GM12873 (cell line): ENCODE results near the gene VPS35L.

ENCODE experiments used
- TF ChIP-seq, protein P1 (sequence below): IDR thresholded peaks from 2 replicates; pipeline ENCODE4 v1.5.1; 2012; ENCODE audit warnings: low read depth, mild to moderate bottlenecking, moderate library complexity, low read length, control low read depth; ENCODE audit not compliant: insufficient read depth; ENCODE audit errors: missing control alignments

Gene VPS35L

DNA sequence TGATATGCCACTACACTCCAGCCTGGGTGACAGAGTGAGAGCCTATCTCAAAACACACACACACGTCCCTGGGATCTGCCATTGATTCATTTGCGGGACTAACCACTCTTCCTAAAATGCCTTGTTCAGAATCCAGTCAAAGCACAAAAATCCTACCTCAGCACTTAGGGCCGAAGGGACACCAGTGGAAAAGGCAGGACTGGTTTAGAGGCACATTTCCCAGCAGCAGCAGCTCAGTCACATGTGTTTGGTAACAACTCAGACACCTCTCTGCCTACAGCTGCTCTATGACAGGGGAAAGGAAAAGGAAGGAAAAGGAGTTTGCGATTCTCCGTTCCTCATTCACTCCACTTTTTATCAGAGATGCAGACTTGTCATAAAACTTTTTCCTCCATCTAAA is 150.3 kb downstream of the VPS35L start:
- TF ChIP-seq, protein P1, sequence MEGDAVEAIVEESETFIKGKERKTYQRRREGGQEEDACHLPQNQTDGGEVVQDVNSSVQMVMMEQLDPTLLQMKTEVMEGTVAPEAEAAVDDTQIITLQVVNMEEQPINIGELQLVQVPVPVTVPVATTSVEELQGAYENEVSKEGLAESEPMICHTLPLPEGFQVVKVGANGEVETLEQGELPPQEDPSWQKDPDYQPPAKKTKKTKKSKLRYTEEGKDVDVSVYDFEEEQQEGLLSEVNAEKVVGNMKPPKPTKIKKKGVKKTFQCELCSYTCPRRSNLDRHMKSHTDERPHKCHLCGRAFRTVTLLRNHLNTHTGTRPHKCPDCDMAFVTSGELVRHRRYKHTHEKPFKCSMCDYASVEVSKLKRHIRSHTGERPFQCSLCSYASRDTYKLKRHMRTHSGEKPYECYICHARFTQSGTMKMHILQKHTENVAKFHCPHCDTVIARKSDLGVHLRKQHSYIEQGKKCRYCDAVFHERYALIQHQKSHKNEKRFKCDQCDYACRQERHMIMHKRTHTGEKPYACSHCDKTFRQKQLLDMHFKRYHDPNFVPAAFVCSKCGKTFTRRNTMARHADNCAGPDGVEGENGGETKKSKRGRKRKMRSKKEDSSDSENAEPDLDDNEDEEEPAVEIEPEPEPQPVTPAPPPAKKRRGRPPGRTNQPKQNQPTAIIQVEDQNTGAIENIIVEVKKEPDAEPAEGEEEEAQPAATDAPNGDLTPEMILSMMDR = no peak

DNA sequence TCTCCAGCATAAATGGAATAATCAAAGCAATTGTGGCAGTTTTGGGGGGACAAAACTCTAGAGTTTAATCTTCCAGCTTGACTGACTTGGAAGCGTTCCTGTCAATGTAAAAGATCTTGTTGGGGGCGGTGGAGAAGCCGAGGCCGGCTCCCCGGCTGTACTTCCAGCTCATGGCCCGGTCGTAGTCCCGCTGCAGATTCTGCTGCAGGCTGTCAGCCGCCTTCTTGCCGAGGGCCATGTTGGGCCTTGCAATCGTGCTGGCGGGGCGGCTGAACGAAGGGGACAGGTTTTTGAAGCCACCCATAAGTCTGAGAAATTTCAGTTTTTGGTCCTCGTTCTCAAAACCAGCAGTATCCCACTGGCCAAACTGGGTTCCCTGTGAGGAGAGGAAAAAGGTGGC is 151.3 kb downstream of the VPS35L start:
- TF ChIP-seq, protein P1 = no peak

DNA sequence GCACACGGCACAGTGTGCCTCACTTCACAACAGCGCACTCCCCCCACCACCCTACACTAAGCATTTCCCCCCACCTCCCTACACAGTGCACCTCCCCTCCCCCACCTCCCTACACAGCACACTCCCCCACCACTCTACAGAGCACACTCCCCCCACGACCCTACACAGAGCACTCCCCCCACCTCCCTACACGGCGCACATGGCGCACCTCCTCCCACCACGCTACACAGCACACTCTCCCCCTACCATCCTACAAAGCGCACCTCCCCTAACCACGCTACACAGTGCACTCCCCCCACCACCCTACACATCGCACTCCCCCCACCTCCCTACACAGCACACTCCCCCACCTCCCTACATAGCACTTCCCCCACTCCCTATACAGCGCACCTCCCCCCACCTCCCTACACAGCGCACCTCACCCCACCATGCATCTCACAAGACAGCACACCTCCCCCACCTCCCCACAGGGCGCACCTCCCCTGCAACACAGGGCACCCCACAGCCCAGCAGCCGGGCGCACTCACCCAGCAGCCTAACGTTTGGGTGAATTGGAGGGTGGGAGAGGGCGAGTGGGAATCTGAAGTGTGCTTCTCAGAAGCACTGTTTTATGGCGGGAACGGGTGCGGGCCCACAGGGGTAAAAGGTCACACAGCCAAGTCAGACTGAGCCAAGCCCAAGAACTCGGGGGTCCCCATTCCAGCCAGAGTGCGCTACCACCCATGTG is 152.2 kb downstream of the VPS35L start:
- TF ChIP-seq, protein P1 = no peak

DNA sequence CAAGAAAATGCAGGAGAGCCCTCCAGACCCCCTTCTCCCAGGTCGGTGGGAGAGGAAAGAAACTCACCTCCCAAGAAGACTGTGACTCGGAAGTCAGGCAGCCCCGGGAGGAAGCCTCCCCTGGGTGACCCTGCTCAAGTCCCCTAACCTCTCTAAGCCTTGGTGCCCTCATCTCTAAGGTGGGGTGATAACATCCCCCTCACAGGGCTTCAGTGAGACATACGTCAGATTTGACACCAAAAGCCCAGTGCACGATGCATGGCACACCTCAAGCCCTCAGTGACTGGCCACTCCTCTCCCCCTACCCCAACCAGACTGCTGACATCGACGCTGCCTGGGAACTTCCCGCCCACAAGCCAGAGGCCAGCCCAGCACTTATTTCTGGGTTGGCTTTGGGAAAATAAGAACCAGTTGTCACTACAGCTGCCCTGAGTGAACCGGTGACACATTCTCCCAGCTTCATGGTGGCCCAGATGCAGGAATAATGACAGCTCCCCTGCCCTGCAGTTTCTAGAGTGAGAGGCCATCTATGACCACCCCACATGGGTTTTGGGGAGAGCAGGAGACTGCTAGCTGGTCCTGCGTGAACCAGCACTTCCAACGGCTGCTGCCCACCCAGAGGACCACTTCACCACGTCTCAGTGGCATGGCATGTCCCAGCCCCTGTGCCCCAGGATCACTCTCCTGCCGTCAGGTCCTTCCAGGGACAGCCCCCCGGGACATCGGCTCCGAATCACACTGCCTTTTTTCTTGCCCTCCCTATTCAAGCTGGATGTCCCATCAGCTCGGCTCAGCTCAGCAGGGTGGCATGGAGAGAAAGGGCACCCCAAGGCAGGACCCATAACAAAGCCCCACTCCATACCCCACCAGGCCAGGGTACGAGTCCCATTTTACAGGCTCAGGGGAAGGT is 153.0 kb downstream of the VPS35L start:
- TF ChIP-seq, protein P1 = no peak

DNA sequence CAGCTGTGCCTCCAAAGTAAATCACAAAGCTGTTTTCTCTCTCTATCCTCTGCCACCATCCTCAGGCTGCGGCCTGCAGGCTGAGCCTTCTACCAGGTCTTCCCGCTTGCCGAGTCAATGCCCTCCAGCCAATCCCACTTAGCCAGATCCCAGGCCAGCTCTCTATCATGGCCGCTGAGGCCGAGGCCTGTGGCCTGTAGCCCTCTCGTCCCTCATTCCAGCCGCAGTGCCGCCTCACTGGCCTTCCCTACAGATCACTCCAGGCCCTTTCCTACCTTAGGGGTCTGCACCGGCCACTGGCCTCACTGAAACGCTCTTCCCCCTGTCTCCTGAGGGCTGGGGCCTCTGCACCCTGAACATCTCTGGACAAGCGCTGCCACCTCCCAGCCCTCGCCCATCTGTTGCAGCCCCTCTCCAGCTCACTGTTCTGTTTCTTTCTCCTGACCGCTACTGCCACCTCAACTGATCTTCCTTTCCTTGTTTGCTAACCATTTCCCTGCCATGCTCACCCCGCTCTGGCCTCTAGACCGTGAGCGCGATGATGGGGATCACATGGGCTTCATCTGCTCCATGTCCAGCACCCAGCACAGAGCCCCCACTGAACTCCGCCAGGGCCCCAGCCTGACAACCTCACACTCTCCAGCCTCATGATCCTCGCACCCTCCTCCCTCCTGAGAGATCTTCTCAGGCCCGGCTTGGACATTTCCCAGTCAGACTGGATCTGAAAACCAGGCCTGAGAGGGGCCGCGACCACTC is 154.1 kb downstream of the VPS35L start:
- TF ChIP-seq, protein P1 = no peak

DNA sequence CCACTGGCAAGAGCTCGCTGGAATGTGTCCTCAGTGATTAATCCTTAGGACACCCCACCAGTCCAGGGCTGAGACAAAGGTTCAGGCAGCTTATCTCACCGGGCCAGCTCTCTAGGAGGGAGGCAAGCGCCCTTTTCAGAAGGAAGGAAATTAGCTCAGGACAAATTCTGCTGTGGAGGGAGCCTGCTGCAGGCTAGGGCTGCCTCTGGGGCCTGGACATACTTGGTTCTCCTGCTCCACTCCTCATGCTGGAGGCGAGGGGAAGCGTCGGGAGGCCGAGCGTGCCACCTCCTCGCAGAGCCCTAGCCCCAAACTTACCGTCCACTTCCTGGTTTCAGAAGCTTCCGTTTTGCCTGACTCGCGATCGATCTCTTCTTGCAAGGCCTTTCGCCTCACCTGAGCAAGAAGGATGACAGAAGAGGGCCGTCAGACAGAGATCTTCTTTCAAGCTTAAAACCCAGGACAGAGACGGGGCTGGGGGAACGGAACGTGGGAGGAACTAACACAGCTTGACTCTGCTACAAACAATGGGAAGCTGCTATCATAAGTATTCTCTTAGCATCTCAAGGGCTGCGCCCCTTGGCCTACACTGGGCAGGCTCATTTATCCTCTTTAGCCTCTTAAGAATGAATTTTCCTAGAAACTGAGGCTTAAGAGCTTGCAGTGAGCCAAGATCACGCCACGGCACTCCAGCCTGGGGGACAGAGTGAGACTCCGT is 154.8 kb downstream of the VPS35L start:
- TF ChIP-seq, protein P1 = no peak
